Ectodermal cell (in vitro differentiated cells): Measurements from ENCODE around the gene SLC39A8.

Source experiments
- H3K27ac ChIP-seq: 2 replicates; pipeline ENCODE4 v1.7.0; 2013; ENCODE audit warnings: mild to moderate bottlenecking, low read depth, low read length; ENCODE audit not compliant: insufficient read depth, poor library complexity, severe bottlenecking
- H3K27me3 ChIP-seq: 2 replicates; pipeline ENCODE4 v1.7.0; 2013; ENCODE audit warnings: mild to moderate bottlenecking, low read length; ENCODE audit not compliant: insufficient read depth, control insufficient read depth, poor library complexity, severe bottlenecking
- H3K36me3 ChIP-seq: one replicate; pipeline ENCODE4 v1.7.0; 2013; ENCODE audit warnings: low read length; ENCODE audit not compliant: control insufficient read depth, insufficient read depth
- H3K4me1 ChIP-seq: one replicate; pipeline ENCODE4 v1.7.0; 2013; ENCODE audit warnings: low read length; ENCODE audit not compliant: control insufficient read depth, insufficient read depth
- H3K4me3 ChIP-seq: 2 replicates; pipeline ENCODE4 v1.7.0; 2013; ENCODE audit warnings: low read depth, low read length, control low read depth; ENCODE audit not compliant: insufficient read depth
- H3K9me3 ChIP-seq: 2 replicates; pipeline ENCODE4 v1.7.0; 2013; ENCODE audit warnings: mild to moderate bottlenecking, low read length, moderate library complexity; ENCODE audit not compliant: control insufficient read depth
- WGBS, 2 experiments: methylation state at CpG; one replicate each; pipeline ENCODE4 v1.1.7; 2013; ENCODE audit warnings: missing lambda C conversion rate in 2 of 2; 5-methylcytosine and 5-hydroxymethylcytosine counted together

SLC39A8 gene

GRCh38 chr4:102321260-102321995 lies 23.9 kb downstream of the SLC39A8 start:
- Histone ChIP-seq H3K27me3 (no peaks in the 10 kb centered on the region), H3K4me3 (no peak overlapping the region), H3K27ac (no peak overlapping the region), H3K4me1 (peaks cover 6% of the 10 kb centered on the region), H3K9me3 (no peaks in the 10 kb centered on the region), H3K36me3 (no peaks in the 10 kb centered on the region)
- WGBS, 2 experiments = 85 to 89% methylated on average over 11 of the region's 11 CpGs

- no peak overlapping the region for H3K27ac ChIP-seq
- H3K27me3 ChIP-seq = no peaks in the 10 kb centered on the region
- H3K9me3 ChIP-seq = no peaks in the 10 kb centered on the region
- WGBS, 2 experiments = 2 to 5% methylated on average over 3 of the region's 3 CpGs
- H3K4me3 ChIP-seq = no peak overlapping the region
- no peaks in the 10 kb centered on the region for H3K36me3 ChIP-seq
- H3K4me1 ChIP-seq = peaks cover 6% of the 10 kb centered on the region
Observed at GRCh38 chr4:102319594-102319993, 25.7 kb downstream of the SLC39A8 start.

- Histone ChIP-seq H3K4me1 (peaks cover 6% of the 10 kb centered on the region), H3K36me3 (no peaks in the 10 kb centered on the region), H3K9me3 (no peaks in the 10 kb centered on the region), H3K27me3 (no peaks in the 10 kb centered on the region), H3K27ac (no peak overlapping the region), H3K4me3 (no peak overlapping the region)
- 83 to 90% methylated on average over 5 of the region's 5 CpGs for WGBS, 2 experiments
Observed at GRCh38 chr4:102318526-102318925, 26.8 kb downstream of the SLC39A8 start.

GRCh38 chr4:102318105-102318504 lies 27.2 kb downstream of the SLC39A8 start:
- Histone ChIP-seq H3K36me3 (no peaks in the 10 kb centered on the region), H3K27me3 (no peaks in the 10 kb centered on the region), H3K9me3 (no peaks in the 10 kb centered on the region), H3K4me1 (peaks cover 6% of the 10 kb centered on the region), H3K4me3 (no peak overlapping the region), H3K27ac (no peak overlapping the region)
- 97 to 100% methylated on average over 3 of the region's 3 CpGs for WGBS, 2 experiments

GRCh38 chr4:102317459-102317858 lies 27.8 kb downstream of the SLC39A8 start:
- 87 to 100% methylated on average over 1 of the region's 1 CpG for WGBS, 2 experiments
- Histone ChIP-seq H3K4me3 (no peak overlapping the region), H3K27ac (no peak overlapping the region), H3K27me3 (no peaks in the 10 kb centered on the region), H3K36me3 (no peaks in the 10 kb centered on the region), H3K9me3 (no peaks in the 10 kb centered on the region), H3K4me1 (peaks cover 6% of the 10 kb centered on the region)

GRCh38 chr4:102316585-102316984 lies 28.7 kb downstream of the SLC39A8 start:
- 89 to 96% methylated on average over 1 to 2 of the region's 2 CpGs for WGBS, 2 experiments
- H3K9me3 ChIP-seq = no peaks in the 10 kb centered on the region
- peaks cover 6% of the 10 kb centered on the region for H3K4me1 ChIP-seq
- no peaks in the 10 kb centered on the region for H3K27me3 ChIP-seq
- H3K27ac ChIP-seq = no peak overlapping the region
- no peaks in the 10 kb centered on the region for H3K36me3 ChIP-seq
- no peak overlapping the region for H3K4me3 ChIP-seq

GRCh38 chr4:102315532-102315931 lies 29.8 kb downstream of the SLC39A8 start:
- no peaks in the 10 kb centered on the region for H3K36me3 ChIP-seq
- no peak overlapping the region for H3K27ac ChIP-seq
- no peaks in the 10 kb centered on the region for H3K9me3 ChIP-seq
- H3K4me3 ChIP-seq = no peak overlapping the region
- 90 to 100% methylated on average over 1 of the region's 2 CpGs for WGBS, 2 experiments
- no peaks in the 10 kb centered on the region for H3K27me3 ChIP-seq
- H3K4me1 ChIP-seq = peaks cover 6% of the 10 kb centered on the region

- Histone ChIP-seq H3K4me3 (no peak overlapping the region), H3K27me3 (no peaks in the 10 kb centered on the region), H3K9me3 (no peaks in the 10 kb centered on the region), H3K36me3 (no peaks in the 10 kb centered on the region), H3K4me1 (no peaks in the 10 kb centered on the region), H3K27ac (no peak overlapping the region)
- WGBS, 2 experiments = 95% methylated on average over 2 of the region's 2 CpGs; no CpG with 5 or more reads in 1 of the 2 experiments
Observed at GRCh38 chr4:102312417-102312816, 32.9 kb downstream of the SLC39A8 start.

- Histone ChIP-seq H3K9me3 (no peaks in the 10 kb centered on the region), H3K4me1 (no peaks in the 10 kb centered on the region), H3K27ac (no peak overlapping the region), H3K36me3 (no peaks in the 10 kb centered on the region), H3K27me3 (no peaks in the 10 kb centered on the region), H3K4me3 (no peak overlapping the region)
- 68 to 100% methylated on average over 1 to 2 of the region's 2 CpGs for WGBS, 2 experiments
Observed at GRCh38 chr4:102311912-102312311, 33.4 kb downstream of the SLC39A8 start.

GRCh38 chr4:102311407-102311806 lies 33.9 kb downstream of the SLC39A8 start:
- Histone ChIP-seq H3K4me1 (no peaks in the 10 kb centered on the region), H3K36me3 (no peaks in the 10 kb centered on the region), H3K4me3 (no peak overlapping the region), H3K27me3 (no peaks in the 10 kb centered on the region), H3K9me3 (no peaks in the 10 kb centered on the region), H3K27ac (no peak overlapping the region)
- WGBS, 2 experiments = 93% methylated on average over 1 of the region's 1 CpG; no CpG with 5 or more reads in 1 of the 2 experiments
